ENCODE data around the gene PLEKHH3. TPM values are rescaled to one million over a fixed set of nuclear protein-coding genes. Genes with fewer than 3 reads are reported as not detected.

Gene PLEKHH3
- total and polyA plus RNA-seq, 10 of the 15 experiments (the other 5 are each of a cell fraction or from before 2014, with no cell fraction given), result 0.31 to 38.0 (median 11.0) TPM

- Histone ChIP-seq H3K4me1 (ENCODE audit: control insufficient read depth, insufficient read depth, low read length) (peaks cover 33% of the 10 kb centered on the region), H2AFZ (ENCODE audit: control insufficient read depth, low read depth, low read length) (no peak overlapping the region), H3K9ac (ENCODE audit: control insufficient read depth, insufficient read depth, low read length) (no peak overlapping the region), H3K27me3 (replicated peaks in 1 of 2; ENCODE audit: control insufficient read depth in 2 of 2, insufficient read depth in 2 of 2, low read length in 1 of 2) (no peaks in the 10 kb centered on the region), H3K9me3 (replicated peaks; ENCODE audit: control insufficient read depth, insufficient read depth, low read length) (no peaks in the 10 kb centered on the region), H3K4me2 (ENCODE audit: control insufficient read depth, insufficient read depth) (no peak overlapping the region; the same call in 1 of the 2 replicates), H3K27ac (ENCODE audit: control insufficient read depth, insufficient read depth) (no peak overlapping the region), H3K4me3 (no peak overlapping the region), H3K36me3 (ENCODE audit: control insufficient read depth in 2 of 2, insufficient read depth in 2 of 2, low read length in 1 of 2) (no peaks in the 10 kb centered on the region; a peak in 1 of 4 replicates), H3K79me2 (ENCODE audit: control insufficient read depth, insufficient read depth, low read length) (peaks cover 3% of the 10 kb centered on the region; the same call in 1 of the 2 replicates), H4K20me1 (ENCODE audit: control insufficient read depth, insufficient read depth) (no peaks in the 10 kb centered on the region)
- ChIA-PET RAD21 (ENCODE audit: unreplicated experiment) (interaction anchor here (1.3 to 2.1 kb wide), 5 partner anchors 10 to 79 kb away, joined by 4 to 10 read pairs (median 7); no protein-coding TSS in a partner anchor), CTCF (interaction anchor here (0.6 to 3.4 kb wide), 6 partner anchors 16 to 128 kb away, joined by 3 to 26 read pairs (median 8); partner anchors contain the start of genes PLEKHH3 and PSMC3IP), SMC1A (ENCODE audit: uncharacterized antibody, unreplicated experiment) (interaction anchor here (1.3 to 2.0 kb wide), 4 partner anchors 16 to 53 kb away, joined by 3 to 9 read pairs (median 4); no protein-coding TSS in a partner anchor), POLR2A (interaction anchor here (0.6 to 4.9 kb wide), 6 partner anchors 19 to 730 kb away, joined by 3 to 29 read pairs (median 10); partner anchors contain the start of genes PLEKHH3, RETREG3 and TUBG1)
- in situ Hi-C loops (cut with MboI) (no loop called here), intact Hi-C loops (cut with micrococcal nuclease; ENCODE audit: unreplicated experiment) (loop anchor here (5.0 kb wide), 1 partner anchor 81 kb away; the partner anchor contains the start of gene PSMC3IP)
- DNase-seq (ENCODE audit: low read depth, low spot score), result no peak
- FAIRE-seq, result no peak
- WGBS (ENCODE audit: insufficient coverage, insufficient replicate concordance, low lambda C conversion rate, missing lambda C conversion rate), result 79% methylated on average over 9 of the region's 9 CpGs
- no TSS peak for BruUV-seq (replicated peaks)
- ATAC-seq, result no peak
- TF ChIP-seq ESRRA (IDR thresholded peaks at IDR 0.05; ENCODE audit: low read length) (no peak), EGR1 (IDR thresholded peaks at IDR 0.05; ENCODE audit: borderline replicate concordance in 1 of 2, low read depth in 2 of 2, low read length in 2 of 2) (no peak), SIX5 (IDR thresholded peaks at IDR 0.05; ENCODE audit: low read depth, low read length, severe bottlenecking) (no peak), DPF2 (IDR thresholded peaks at IDR 0.05) (no peak), SMAD1 (IDR thresholded peaks at IDR 0.05; ENCODE audit: low read depth, partially characterized antibody) (no peak)
- TF ChIP-seq, protein P1, sequence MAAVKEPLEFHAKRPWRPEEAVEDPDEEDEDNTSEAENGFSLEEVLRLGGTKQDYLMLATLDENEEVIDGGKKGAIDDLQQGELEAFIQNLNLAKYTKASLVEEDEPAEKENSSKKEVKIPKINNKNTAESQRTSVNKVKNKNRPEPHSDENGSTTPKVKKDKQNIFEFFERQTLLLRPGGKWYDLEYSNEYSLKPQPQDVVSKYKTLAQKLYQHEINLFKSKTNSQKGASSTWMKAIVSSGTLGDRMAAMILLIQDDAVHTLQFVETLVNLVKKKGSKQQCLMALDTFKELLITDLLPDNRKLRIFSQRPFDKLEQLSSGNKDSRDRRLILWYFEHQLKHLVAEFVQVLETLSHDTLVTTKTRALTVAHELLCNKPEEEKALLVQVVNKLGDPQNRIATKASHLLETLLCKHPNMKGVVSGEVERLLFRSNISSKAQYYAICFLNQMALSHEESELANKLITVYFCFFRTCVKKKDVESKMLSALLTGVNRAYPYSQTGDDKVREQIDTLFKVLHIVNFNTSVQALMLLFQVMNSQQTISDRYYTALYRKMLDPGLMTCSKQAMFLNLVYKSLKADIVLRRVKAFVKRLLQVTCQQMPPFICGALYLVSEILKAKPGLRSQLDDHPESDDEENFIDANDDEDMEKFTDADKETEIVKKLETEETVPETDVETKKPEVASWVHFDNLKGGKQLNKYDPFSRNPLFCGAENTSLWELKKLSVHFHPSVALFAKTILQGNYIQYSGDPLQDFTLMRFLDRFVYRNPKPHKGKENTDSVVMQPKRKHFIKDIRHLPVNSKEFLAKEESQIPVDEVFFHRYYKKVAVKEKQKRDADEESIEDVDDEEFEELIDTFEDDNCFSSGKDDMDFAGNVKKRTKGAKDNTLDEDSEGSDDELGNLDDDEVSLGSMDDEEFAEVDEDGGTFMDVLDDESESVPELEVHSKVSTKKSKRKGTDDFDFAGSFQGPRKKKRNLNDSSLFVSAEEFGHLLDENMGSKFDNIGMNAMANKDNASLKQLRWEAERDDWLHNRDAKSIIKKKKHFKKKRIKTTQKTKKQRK (IDR thresholded peaks at IDR 0.05; ENCODE audit: low read depth, low read length), result no peak
- TF ChIP-seq, protein P2, sequence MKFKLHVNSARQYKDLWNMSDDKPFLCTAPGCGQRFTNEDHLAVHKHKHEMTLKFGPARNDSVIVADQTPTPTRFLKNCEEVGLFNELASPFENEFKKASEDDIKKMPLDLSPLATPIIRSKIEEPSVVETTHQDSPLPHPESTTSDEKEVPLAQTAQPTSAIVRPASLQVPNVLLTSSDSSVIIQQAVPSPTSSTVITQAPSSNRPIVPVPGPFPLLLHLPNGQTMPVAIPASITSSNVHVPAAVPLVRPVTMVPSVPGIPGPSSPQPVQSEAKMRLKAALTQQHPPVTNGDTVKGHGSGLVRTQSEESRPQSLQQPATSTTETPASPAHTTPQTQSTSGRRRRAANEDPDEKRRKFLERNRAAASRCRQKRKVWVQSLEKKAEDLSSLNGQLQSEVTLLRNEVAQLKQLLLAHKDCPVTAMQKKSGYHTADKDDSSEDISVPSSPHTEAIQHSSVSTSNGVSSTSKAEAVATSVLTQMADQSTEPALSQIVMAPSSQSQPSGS (IDR thresholded peaks at IDR 0.05; ENCODE audit: low read length), result no peak
- TF ChIP-seq, protein P3, sequence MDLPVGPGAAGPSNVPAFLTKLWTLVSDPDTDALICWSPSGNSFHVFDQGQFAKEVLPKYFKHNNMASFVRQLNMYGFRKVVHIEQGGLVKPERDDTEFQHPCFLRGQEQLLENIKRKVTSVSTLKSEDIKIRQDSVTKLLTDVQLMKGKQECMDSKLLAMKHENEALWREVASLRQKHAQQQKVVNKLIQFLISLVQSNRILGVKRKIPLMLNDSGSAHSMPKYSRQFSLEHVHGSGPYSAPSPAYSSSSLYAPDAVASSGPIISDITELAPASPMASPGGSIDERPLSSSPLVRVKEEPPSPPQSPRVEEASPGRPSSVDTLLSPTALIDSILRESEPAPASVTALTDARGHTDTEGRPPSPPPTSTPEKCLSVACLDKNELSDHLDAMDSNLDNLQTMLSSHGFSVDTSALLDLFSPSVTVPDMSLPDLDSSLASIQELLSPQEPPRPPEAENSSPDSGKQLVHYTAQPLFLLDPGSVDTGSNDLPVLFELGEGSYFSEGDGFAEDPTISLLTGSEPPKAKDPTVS (IDR thresholded peaks at IDR 0.05; ENCODE audit: low read depth, low read length), result no peak
Measured at GRCh38 chr17:42657824-42658588, 18.8 kb downstream of the PLEKHH3 start.
